Hepatic stellate cell (primary cell): Measurements from ENCODE around the gene LRCOL1.
"Not testable (repeated sequence)": the region's sequence is repeated elsewhere in the genome, so short reads cannot be mapped to it uniquely, and the experiment has no call there.

Experiments used
- DNase-seq: peaks from one replicate; pipeline ENCODE4 v3.0.0; 2011; ENCODE audit warnings: low spot score

The LRCOL1 gene

GRCh38 chr12:132600048-132601032 lies 10.0 kb downstream of the LRCOL1 start:
- peak; percentile 85 for DNase-seq

- DNase-seq = not testable (repeated sequence)
Observed at GRCh38 chr12:132599502-132599901, 10.9 kb downstream of the LRCOL1 start.

- DNase-seq = no peak
Observed at GRCh38 chr12:132597333-132598316, 12.8 kb downstream of the LRCOL1 start.

GRCh38 chr12:132596016-132596415 lies 14.4 kb downstream of the LRCOL1 start:
- DNase-seq = no peak

- no peak for DNase-seq
Observed at GRCh38 chr12:132595183-132595582, 15.2 kb downstream of the LRCOL1 start.

GRCh38 chr12:132593938-132594358 lies 16.4 kb downstream of the LRCOL1 start:
- DNase-seq = peak; percentile 95

- DNase-seq = no peak
Observed at GRCh38 chr12:132593521-132593920, 16.9 kb downstream of the LRCOL1 start.

GRCh38 chr12:132593071-132593470 lies 17.3 kb downstream of the LRCOL1 start:
- no peak for DNase-seq

GRCh38 chr12:132592282-132592970 lies 18.0 kb downstream of the LRCOL1 start:
- DNase-seq = no peak

GRCh38 chr12:132591107-132591935 lies 19.1 kb downstream of the LRCOL1 start:
- DNase-seq = no peak

GRCh38 chr12:132588821-132589669 lies 21.3 kb downstream of the LRCOL1 start:
- no peak for DNase-seq

GRCh38 chr12:132588319-132588718 lies 22.1 kb downstream of the LRCOL1 start:
- no peak for DNase-seq

- DNase-seq = no peak
Observed at GRCh38 chr12:132587781-132588180, 22.6 kb downstream of the LRCOL1 start.

- DNase-seq = no peak
Observed at GRCh38 chr12:132586929-132587328, 23.5 kb downstream of the LRCOL1 start.

- no peak for DNase-seq
Observed at GRCh38 chr12:132585177-132585576, 25.2 kb downstream of the LRCOL1 start.

GRCh38 chr12:132584429-132584828 lies 26.0 kb downstream of the LRCOL1 start:
- no peak for DNase-seq

GRCh38 chr12:132583736-132584135 lies 26.6 kb downstream of the LRCOL1 start:
- no peak for DNase-seq

GRCh38 chr12:132583411-132583710 lies 27.0 kb downstream of the LRCOL1 start:
- DNase-seq = no peak

GRCh38 chr12:132582582-132583410 lies 27.6 kb downstream of the LRCOL1 start:
- no peak for DNase-seq
